GM18873 (cell line): ENCODE measurements around the gene PPP1R12B.
"Not testable (repeated sequence)": the region's sequence is repeated elsewhere in the genome, so short reads cannot be mapped to it uniquely, and the experiment has no call there.

Experiments
- ATAC-seq: cut with Tn5 transposase; IDR thresholded peaks from one replicate; pipeline ENCODE4 v1.9.1; 2021; ENCODE audit warnings: mild to moderate bottlenecking, moderate library complexity, moderate number of reproducible peaks; ENCODE audit not compliant: unreplicated experiment, low FRiP score

The PPP1R12B gene

DNA sequence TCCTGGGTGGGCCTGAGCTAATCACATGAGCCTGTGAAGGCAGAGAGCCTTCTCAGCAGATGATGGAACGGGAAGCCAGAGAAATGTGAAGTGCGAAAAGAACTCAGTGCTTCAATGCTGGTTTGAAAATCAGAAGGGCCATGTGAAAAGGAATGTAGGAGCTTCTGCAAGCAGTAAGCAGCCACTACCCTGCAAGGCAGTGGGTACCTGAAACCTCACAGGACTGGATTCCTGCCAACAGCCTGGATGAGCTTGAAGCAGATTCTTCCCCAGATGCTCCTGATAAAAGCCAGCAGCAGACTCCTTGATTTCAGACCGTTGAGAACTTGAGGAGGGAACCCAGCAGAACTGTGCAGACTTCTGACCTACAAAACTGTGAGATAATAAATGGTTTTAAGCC lies 203.2 kb downstream of the PPP1R12B start:
- ATAC-seq, result no peak

DNA sequence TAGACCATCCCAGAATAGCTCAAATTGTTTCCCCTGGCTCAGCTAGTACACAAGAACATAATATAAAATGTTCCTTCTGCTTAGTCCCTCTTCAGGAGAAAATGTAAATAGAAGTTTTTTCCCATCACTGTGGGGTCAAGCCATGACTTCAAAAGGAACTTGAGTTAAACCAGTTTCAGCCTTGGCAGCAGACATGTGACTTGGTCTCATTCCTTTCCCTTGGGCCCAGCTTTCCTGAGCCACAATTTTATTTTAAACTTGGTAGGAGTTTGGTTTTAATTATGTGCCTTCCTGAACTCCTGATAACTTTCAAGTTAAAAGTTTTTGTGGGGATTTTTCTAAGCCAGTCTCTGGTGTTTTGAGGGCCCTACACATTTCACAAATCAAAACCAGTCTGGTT lies 204.1 kb downstream of the PPP1R12B start:
- not testable (repeated sequence) for ATAC-seq

DNA sequence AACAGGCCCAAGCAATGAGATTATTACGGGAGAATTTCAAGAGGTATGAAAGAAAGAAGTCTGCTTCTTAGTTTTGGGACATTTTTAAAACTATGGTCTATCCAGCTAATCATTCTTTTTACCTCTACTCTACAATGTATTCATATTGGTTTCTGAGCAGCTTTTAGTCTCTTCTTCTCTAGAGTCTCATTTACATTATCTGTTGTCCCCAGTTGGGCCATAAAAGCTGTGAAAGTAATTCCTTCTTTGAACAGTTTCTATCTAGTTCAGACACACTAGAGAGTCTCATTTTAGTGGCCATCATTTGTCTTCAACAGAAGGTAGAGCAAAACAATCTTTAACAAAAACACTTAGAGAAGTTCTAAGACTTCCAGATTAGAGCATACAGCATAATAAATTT lies 204.6 kb downstream of the PPP1R12B start:
- not testable (repeated sequence) for ATAC-seq

DNA sequence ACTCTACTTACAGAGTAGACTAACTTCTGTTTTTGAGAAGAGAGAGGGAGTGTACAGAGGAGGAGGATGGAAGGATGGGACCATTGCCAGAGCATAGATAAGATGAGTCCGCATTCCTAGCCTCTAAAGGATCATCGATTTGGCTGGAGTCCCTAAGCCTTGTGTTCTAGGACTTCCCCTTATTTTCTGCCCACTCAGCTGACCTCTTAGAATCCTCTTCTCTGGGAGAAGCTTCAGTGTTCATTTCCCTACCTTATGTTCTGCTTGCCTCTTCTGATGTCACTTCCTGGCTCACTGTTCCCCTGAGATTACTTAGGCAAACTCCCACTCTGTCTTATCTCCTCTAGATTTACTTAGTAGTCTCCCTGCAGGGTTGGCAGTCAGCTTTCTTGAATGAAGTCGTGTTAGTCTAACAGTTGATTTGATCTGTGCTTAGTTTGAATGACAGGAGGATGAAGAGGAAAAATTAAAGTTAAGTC lies 205.1 kb downstream of the PPP1R12B start:
- peak; percentile 49 for ATAC-seq

DNA sequence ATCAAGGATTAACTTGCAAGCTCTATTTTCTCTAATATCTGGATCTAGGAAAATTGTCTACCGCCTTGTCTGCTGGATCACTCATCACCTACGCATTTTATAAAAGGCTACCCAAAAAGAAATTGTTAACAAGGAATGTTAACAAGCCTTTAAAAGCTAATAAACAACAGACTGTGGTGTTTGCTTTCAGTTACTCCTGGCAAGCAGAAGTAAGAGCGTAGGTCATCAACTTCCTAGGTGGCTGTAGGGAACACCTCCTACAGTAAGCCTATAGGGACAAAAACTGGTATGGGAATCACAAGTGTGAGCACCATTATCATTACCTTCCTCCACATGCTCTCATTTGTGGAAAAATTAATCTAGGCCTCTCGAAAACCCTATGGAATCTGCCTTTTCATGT lies 206.1 kb downstream of the PPP1R12B start:
- not testable (repeated sequence) for ATAC-seq

DNA sequence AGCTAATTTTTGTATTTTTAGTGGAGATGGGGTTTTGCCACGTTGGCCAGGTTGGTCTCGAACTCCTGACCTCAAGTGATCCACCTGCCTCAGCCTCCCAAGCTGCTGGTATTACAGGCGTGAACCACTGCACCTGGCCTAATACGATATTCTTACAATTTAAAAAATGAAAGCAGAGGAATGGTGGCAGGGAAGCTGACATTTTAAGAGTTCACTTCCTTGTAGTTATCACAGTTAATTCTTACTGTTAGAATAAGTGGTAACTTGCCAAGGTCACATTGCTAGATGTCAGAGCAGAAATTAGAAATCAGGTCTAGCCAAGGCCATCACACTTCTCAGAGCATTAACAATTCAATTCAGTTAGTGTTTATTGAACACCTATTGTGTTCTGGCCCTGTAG lies 207.5 kb downstream of the PPP1R12B start:
- not testable (repeated sequence) for ATAC-seq

DNA sequence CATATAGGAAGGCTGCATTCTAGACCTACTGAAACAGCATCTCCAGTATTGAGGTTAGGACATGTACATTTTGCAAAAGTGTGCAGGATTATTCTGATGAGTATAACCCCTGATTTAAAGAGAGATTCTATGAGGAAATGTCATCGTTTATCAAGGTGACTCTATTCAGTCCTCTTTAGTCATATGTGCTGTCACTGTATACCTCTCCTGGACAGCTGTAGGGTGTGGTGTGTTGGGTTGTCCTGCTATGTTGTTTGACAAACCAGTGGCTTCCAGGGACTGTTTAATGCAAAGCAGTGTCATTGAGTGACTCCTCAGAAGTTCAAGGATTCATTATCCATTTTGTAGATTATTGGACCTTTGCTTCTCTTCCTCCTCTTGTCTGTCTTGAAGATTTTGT lies 209.2 kb downstream of the PPP1R12B start:
- not testable (repeated sequence) for ATAC-seq

DNA sequence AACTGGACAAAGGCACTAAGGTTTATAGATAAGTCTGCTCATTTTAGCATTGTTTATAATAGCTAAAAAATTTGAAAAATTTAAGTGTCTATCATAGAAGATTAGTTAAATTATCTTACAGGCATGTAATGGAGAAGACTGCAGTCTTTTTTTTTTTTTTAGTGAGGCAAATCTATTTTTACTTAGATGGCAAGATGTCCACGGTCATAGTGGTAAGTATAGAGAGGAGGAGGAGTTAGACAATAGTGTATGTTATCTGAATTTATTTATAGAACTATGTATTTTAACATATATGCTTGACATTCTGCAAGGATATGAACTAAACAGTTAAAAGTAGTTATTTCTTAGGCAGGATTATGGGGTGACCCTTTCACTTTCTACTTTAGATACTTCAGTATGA lies 212.7 kb downstream of the PPP1R12B start:
- no peak for ATAC-seq

DNA sequence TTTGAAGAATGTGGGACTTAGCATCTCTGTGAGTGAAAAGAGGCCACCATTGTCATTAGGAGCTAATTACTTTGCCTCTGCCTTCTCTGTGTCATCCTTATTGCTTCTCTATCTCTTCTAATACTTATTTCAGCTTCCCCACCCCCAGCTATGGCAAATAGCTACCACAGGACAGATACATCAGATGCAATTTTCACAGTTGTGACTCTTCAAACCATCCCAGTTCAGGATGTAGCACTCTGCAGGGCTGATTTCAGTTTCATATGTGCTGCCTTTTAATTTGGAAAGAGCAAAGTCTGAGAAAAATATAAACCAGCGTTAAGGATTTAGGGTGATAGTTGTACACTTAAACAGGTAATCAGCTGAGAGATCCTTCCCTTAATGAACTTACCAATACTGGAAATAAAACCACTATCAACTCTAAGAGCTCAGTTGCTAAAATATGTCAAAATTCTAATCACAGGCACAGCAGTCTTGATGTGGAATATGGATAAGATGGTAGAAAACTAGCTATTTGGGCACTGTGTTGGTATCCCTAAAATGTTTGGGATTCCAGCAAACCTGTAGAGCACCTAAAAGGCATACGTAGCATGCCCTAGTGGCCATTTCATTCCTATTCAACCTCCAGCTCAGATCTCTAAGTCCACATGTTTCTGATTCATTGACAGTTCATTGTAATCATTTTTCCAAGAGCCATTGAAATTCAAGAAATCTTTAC lies 213.4 kb downstream of the PPP1R12B start:
- ATAC-seq, result no peak

DNA sequence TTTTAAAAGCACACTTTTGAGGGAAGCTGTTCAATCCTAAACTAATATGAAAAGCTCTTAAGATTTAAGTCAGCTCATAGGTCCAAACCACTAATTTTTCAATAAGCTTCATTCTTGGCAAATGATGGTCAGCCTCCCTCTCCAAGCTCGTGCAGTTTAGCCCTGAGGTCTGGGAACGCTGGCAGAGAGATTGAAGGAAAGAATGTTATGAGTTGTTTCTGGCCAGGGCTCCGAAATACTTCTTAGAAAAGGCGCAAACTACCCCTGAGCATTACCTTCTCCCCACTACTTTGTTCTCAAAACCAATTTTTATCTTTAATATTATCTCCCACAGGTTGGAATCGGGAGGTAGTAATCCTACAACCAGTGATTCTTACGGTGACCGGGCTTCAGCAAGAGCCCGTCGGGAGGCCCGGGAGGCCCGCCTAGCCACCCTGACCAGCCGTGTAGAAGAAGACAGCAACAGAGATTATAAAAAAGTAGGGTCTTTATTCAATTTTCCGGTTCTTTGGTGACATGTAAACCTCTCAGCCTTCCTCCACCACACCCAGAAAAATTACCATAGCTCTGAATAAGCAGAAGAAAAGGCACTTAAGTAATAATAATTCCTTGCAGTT lies 214.1 kb downstream of the PPP1R12B start:
- ATAC-seq, result no peak

DNA sequence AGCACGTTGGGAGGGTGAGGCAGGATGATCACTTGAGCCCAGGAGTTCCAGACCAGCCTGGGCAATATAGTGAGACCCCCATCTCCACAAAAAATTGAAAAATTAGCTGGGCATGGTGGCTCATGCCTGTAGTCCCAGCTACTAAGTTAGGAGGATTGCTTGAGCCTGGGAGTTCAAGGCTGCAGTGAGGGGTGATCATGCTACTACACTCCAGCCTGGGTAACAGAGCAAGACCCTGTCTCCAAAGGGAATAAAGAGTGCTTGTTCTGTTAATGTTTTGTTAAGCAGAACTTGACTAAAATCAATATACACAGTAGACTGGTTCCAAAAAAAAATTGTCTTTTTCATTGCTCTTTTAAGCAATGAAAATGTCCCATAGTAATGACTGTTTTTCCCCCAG lies 215.3 kb downstream of the PPP1R12B start:
- ATAC-seq, result no peak

DNA sequence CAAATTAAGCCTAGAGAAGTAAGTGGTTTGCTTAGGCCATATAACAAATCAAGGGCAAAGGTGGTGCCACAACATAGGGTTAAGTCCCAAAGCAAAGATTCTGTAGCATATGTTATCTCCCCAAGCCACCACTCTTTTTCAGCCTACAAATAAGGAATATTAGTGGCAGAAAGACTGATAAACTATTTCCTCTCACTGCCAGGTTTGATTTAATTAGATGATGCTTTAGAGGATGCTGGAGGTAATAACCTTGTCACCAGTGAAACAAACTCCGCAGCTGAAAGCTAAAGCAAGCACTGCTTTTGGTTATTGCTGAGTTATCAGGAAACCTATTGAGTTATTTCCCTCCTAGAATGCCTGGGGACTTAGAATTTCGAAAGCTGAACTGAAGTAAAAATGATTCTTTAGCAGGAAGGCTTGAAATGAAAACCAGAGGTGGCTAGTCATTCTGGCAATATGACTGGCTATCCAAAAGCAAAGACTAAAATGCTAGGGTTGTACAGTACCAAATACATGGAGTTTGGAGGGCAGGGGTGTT lies 216.5 kb downstream of the PPP1R12B start:
- no peak for ATAC-seq

DNA sequence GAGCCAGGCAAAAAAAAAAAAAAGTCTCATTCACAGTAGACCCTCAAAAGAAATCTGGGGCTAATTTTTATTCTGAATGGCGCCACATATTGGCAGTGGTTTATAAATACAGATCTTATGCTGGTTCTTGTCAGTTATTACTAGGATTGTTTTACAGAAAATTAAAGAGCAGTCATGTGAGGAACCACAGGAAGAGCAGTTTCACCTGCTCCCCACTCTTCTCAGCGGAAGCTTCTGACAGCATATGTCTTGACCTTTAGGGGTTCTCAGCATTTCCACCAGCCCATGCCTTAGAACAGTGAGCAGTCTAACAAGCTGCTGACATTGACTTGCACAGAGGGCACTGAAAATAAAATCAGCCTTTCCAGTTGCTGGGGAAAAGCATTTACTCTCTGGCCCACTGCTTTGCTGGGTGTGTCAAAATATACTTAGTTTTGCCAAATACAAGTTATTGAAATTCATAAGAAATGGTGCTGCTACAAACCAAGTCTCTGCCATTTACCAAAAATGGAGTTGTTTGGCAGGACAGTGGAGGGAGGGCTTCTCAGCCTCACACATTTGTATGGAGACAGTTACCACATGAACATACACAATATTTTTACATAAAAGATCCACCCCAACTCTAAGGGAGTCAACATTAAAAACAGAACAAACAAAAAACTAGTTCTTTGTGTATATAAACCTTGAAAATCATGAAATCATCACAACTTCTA lies 217.5 kb downstream of the PPP1R12B start:
- ATAC-seq, result peak; percentile 64

DNA sequence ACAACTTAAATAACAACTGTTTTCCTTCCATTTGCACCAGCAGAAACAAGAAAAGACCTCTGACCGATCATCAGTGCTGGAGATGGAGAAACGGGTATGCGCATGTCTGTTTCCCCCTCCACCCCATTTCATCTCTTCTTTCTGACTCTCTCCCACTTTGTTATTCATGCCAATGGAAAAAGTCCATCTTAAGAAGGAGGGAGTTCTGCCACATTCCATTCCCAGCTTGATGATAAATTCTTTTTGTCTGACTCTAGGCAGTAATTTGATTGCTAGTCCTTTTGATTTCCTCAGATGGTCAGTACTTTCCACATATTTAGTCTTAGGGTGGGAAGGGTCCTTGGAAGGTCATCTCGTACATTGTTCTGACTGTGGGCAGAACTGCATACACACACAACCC lies 219.2 kb downstream of the PPP1R12B start:
- no peak for ATAC-seq

DNA sequence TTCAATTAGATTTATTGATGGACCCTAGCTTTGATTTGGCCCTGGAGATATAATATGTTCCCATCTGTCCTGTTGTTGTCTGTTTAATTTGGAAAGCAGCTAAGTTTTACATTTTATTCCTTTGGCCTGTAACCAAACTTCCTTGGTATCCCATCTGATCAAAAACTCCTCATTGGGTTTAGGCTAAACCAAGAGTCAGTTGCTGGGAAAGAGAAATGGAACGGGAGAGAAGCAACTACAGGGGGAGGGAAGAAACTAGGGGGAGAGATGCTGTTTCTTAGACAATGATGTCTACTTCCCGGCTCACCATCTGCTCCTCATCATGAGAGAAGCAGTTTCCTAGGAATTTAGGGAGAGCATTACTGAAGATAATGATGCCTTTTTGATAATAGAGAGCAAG lies 219.9 kb downstream of the PPP1R12B start:
- no peak for ATAC-seq

DNA sequence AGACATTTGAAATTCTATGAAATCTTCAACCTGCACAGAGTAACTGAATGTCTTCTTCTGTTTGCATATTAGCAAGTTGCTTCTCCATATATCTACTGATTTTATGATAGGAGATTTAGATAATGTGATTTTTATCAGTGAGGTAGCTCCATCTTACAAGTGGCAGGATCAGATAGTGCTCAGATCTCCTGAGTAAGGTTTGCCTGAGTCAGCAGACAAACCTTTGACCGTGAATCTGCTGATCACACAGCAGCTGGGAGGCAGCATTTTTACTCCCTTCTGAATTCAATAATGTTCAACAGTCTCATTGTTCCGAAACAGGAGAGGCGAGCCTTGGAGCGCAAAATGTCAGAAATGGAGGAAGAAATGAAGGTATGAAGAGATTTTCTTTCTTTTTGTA lies 220.3 kb downstream of the PPP1R12B start:
- ATAC-seq, result no peak

DNA sequence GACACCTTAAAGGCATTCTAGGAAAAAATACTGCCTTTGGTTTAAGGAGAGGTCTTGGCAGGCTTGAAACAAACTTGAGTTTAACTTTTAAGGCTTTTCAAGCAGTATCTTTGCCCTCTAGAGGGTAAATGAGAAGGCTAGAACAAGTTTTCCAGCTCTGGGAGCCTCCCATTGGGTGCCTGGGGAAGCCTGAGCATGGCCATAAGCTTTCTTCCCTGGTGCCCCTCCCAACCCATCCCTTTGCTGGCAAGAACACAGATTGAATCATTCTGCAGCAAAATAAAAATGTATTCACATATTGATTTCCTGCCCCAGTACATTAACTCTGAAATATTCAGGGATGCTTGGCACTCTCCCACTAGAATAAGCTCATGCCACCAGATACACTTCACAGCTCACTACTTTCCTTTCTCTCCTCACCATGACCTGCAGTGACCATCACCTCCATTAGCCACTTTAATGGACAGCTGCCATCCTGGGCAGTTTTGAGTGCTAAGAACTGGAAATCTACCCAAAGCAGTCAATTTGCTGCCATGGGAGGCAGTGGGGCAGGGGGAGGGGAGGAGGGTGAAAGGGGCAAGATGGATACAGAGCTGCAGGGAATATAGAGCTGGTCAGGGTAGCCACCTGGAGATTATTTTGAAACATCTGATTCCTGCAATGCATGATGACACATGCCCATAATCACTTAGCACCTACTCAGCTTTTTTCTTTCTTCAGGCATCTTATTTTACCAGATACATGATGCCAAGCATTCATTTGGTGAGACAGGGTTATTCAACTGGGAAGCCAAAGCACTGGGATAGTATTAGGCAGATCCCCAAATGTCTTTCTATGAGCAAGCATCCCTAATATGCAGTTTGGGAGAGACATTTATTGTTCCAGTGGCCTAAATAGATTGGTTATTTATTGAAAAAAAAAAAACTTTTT lies 221.2 kb downstream of the PPP1R12B start:
- no peak for ATAC-seq

DNA sequence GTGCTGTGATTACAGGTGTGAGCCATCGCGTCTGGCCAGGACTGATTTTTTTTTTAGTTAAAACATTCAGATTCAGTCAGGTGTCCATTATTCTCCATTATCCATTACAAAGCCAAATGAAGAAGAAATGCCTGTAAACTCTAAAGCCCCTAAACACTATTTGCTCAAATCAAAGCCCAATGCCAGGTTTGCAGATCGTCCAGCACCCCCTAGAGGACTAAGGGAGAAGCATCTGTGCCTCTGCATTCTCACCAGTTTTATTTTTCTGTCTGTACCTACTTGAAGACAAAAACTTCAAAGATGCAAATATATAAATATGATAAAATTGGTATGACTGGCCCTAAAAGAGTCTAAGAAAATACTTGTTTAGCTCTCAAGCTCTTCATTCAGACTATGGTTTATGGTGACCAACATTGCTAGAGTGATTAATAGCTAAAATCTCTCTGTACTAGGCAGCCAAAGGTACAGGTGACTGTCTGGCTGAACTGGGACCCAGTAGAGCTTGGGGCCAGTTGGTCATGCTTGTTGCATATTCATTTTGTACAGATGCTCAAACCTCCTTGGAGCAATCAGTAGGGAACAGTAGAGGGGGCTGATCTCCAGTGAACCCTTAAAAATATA lies 223.3 kb downstream of the PPP1R12B start:
- no peak for ATAC-seq

DNA sequence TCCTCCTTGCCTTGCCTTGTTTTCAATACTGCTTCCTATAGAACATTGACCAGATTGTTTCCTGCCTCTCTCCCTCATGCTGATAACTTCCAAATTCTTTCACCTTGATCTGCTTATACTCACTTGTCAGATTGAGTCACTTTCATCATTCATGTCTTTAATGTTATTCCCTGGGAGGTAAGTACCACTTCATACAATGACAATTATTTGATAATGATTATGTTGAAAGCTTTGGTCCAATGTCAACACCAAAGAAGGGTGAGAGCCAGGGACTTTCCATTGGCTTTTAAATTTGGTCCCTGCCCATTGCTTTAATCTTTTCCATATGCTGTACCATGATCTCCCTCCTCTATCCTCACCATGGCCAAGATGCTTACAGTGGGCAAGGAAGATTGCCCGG lies 224.4 kb downstream of the PPP1R12B start:
- ATAC-seq, result no peak
